ENCODE measurements around the gene FXR2. TPM values are rescaled to one million over a fixed set of nuclear protein-coding genes. Genes with fewer than 3 reads are reported as not detected.
"Not testable (repeated sequence)": the region's sequence is repeated elsewhere in the genome, so short reads cannot be mapped to it uniquely, and the experiment has no call there.

FXR2 gene
- total and polyA plus RNA-seq, 4 donors = 29.0 to 31.1 (median 30.0) TPM

GRCh38 chr17:7610641-7611040, 4.1 kb downstream of the FXR2 start:
- Histone ChIP-seq H3K27me3 (ENCODE audit: control insufficient read depth in 3 of 3, insufficient read depth in 3 of 3, low read length in 2 of 3) (no peaks in the 10 kb centered on the region), H3K9me3 (ENCODE audit: control insufficient read depth in 4 of 4, insufficient read depth in 3 of 4, low read length in 3 of 4) (no peaks in the 10 kb centered on the region), H3K9ac (ENCODE audit: insufficient read depth in 1 of 2, low read length in 2 of 2) (peak overlapping the region in 1 of 2 donors; percentile 28), H3K4me1 (ENCODE audit: control insufficient read depth in 5 of 5, insufficient read depth in 5 of 5, low read length in 5 of 5) (peaks cover 6 to 23% (median 19%) of the 10 kb centered on the region in 5 donors), H3K4me3 (no peak overlapping the region), H3K27ac (ENCODE audit: low read depth in 1 of 2, low read length in 1 of 2) (peak overlapping the region in 1 of 2 donors; percentile 12), H3K36me3 (ENCODE audit: control insufficient read depth in 4 of 4, insufficient read depth in 4 of 4, low read length in 4 of 4) (peaks cover 0 to 20% (median 5%) of the 10 kb centered on the region in 4 donors)
- 93 to 100% methylated on average over 2 of the region's 2 CpGs for WGBS, 2 donors
- no peak for TF ChIP-seq CTCF (IDR thresholded peaks at IDR 0.05; ENCODE audit: control extremely low read depth, extremely low read depth)
- DNase-seq = no peak
- ATAC-seq (ENCODE audit: insufficient read depth, low FRiP score) = no peak

GRCh38 chr17:7606280-7606679, 8.4 kb downstream of the FXR2 start:
- H3K4me3 ChIP-seq = no peak overlapping the region
- no peak overlapping the region for H3K9ac ChIP-seq (ENCODE audit: insufficient read depth in 1 of 2, low read length in 2 of 2)
- no peaks in the 10 kb centered on the region for H3K27me3 ChIP-seq (ENCODE audit: control insufficient read depth in 3 of 3, insufficient read depth in 3 of 3, low read length in 2 of 3)
- WGBS, 2 donors = 96% methylated on average over 4 of the region's 4 CpGs
- H3K27ac ChIP-seq (ENCODE audit: low read depth in 1 of 2, low read length in 1 of 2) = peak overlapping the region in 1 of 2 donors; percentile 91
- ATAC-seq (ENCODE audit: insufficient read depth, low FRiP score) (no peak), DNase-seq (no peak)
- H3K36me3 ChIP-seq (ENCODE audit: control insufficient read depth in 4 of 4, insufficient read depth in 4 of 4, low read length in 4 of 4) = peaks cover 11 to 34% (median 25%) of the 10 kb centered on the region in 4 donors
- no peak for TF ChIP-seq CTCF (IDR thresholded peaks at IDR 0.05; ENCODE audit: control extremely low read depth, extremely low read depth)
- H3K4me1 ChIP-seq (ENCODE audit: control insufficient read depth in 5 of 5, insufficient read depth in 5 of 5, low read length in 5 of 5) = peaks cover 0 to 9% (median 0%) of the 10 kb centered on the region in 5 donors
- no peaks in the 10 kb centered on the region for H3K9me3 ChIP-seq (ENCODE audit: control insufficient read depth in 4 of 4, insufficient read depth in 3 of 4, low read length in 3 of 4)

- WGBS, 2 donors = 87 to 98% methylated on average over 5 of the region's 5 CpGs
- not testable (repeated sequence) for H3K9ac ChIP-seq (ENCODE audit: insufficient read depth in 1 of 2, low read length in 2 of 2); H3K9me3 ChIP-seq (ENCODE audit: control insufficient read depth in 4 of 4, insufficient read depth in 3 of 4, low read length in 3 of 4); H3K27me3 ChIP-seq (ENCODE audit: control insufficient read depth in 3 of 3, insufficient read depth in 3 of 3, low read length in 2 of 3); ATAC-seq (ENCODE audit: insufficient read depth, low FRiP score); H3K27ac ChIP-seq (ENCODE audit: low read depth in 1 of 2, low read length in 1 of 2); DNase-seq; H3K4me1 ChIP-seq (ENCODE audit: control insufficient read depth in 5 of 5, insufficient read depth in 5 of 5, low read length in 5 of 5); H3K4me3 ChIP-seq
- H3K36me3 ChIP-seq (ENCODE audit: control insufficient read depth in 4 of 4, insufficient read depth in 4 of 4, low read length in 4 of 4) = peaks cover 46 to 54% (median 49%) of the 10 kb centered on the region in 4 donors
Measured at GRCh38 chr17:7597561-7597960, 17.1 kb downstream of the FXR2 start.

GRCh38 chr17:7593296-7593695, 21.4 kb downstream of the FXR2 start:
- TF ChIP-seq CTCF (IDR thresholded peaks at IDR 0.05; ENCODE audit: control extremely low read depth, extremely low read depth) = no peak
- Histone ChIP-seq H3K9ac (ENCODE audit: insufficient read depth in 1 of 2, low read length in 2 of 2) (no peak overlapping the region), H3K9me3 (ENCODE audit: control insufficient read depth in 4 of 4, insufficient read depth in 3 of 4, low read length in 3 of 4) (no peaks in the 10 kb centered on the region), H3K36me3 (ENCODE audit: control insufficient read depth in 4 of 4, insufficient read depth in 4 of 4, low read length in 4 of 4) (peaks cover 37 to 52% (median 46%) of the 10 kb centered on the region in 4 donors), H3K27me3 (ENCODE audit: control insufficient read depth in 3 of 3, insufficient read depth in 3 of 3, low read length in 2 of 3) (no peaks in the 10 kb centered on the region), H3K4me1 (ENCODE audit: control insufficient read depth in 5 of 5, insufficient read depth in 5 of 5, low read length in 5 of 5) (peaks cover 0 to 7% (median 6%) of the 10 kb centered on the region in 5 donors), H3K4me3 (no peak overlapping the region), H3K27ac (ENCODE audit: low read depth in 1 of 2, low read length in 1 of 2) (no peak overlapping the region)
- DNase-seq = no peak
- ATAC-seq (ENCODE audit: insufficient read depth, low FRiP score) = no peak
- 92% methylated on average over 12 of the region's 12 CpGs for WGBS, 2 donors

All from lung (tissue), 12 donors.